Stimulated activated CD4-positive, alpha-beta T cell treated with anti-CD3 and anti-CD28 coated beads, Interleukin-1b, Interleukin-23, amount 100 ng/mL, for 1 hour (primary cell): Measurements from ENCODE around the gene ZMIZ1.

ENCODE experiments used
- DNase-seq, 2 donors: peaks; one replicate each; pipeline ENCODE4 v3.0.0-alpha.2; 2020; ENCODE audit warnings: low read depth in 2 of 2

Gene ZMIZ1

GRCh38 chr10:79287973-79288723 lies 219.4 kb downstream of the ZMIZ1 start:
- DNase-seq, result no peak

GRCh38 chr10:79289801-79290200 lies 221.0 kb downstream of the ZMIZ1 start:
- DNase-seq, result no peak

GRCh38 chr10:79292026-79292766 lies 223.4 kb downstream of the ZMIZ1 start:
- DNase-seq, result no peak

- no peak for DNase-seq
Measured at GRCh38 chr10:79292891-79293746, 224.4 kb downstream of the ZMIZ1 start.

- no peak for DNase-seq
Measured at GRCh38 chr10:79293841-79294581, 225.2 kb downstream of the ZMIZ1 start.

GRCh38 chr10:79295563-79295962 lies 226.8 kb downstream of the ZMIZ1 start:
- no peak for DNase-seq

GRCh38 chr10:79296431-79296830 lies 227.7 kb downstream of the ZMIZ1 start:
- DNase-seq, result no peak

GRCh38 chr10:79298403-79299244 lies 229.9 kb downstream of the ZMIZ1 start:
- no peak for DNase-seq

GRCh38 chr10:79299397-79300241 lies 230.9 kb downstream of the ZMIZ1 start:
- no peak for DNase-seq

- DNase-seq, result no peak
Measured at GRCh38 chr10:79300711-79301110, 231.9 kb downstream of the ZMIZ1 start.

- DNase-seq, result no peak
Measured at GRCh38 chr10:79301754-79302530, 233.2 kb downstream of the ZMIZ1 start.

GRCh38 chr10:79303631-79304478 lies 235.1 kb downstream of the ZMIZ1 start:
- DNase-seq, result no peak

GRCh38 chr10:79304479-79305087 lies 235.8 kb downstream of the ZMIZ1 start:
- no peak for DNase-seq

GRCh38 chr10:79305515-79305914 lies 236.7 kb downstream of the ZMIZ1 start:
- no peak for DNase-seq

- DNase-seq, result no peak
Measured at GRCh38 chr10:79305988-79306387, 237.2 kb downstream of the ZMIZ1 start.

GRCh38 chr10:79306644-79307220 lies 238.0 kb downstream of the ZMIZ1 start:
- no peak for DNase-seq

- no peak for DNase-seq
Measured at GRCh38 chr10:79308016-79308415, 239.2 kb downstream of the ZMIZ1 start.
